ENCODE results near the gene PCDHB13. TPM values are rescaled to one million over a fixed set of nuclear protein-coding genes. Genes with fewer than 3 reads are reported as not detected.
"Not testable (repeated sequence)": the region's sequence is repeated elsewhere in the genome, so short reads cannot be mapped to it uniquely, and the experiment has no call there.

The PCDHB13 gene
- total RNA-seq, 4 donors from 2014 or later = 1.8 to 4.1 (median 2.5) TPM

- H3K4me1 ChIP-seq; H3K36me3 ChIP-seq; in situ Hi-C loops (cut with MboI; ENCODE audit: low pct_ligation_motif_present in 1 of 4, low pct_unique_long_range_greater_than_20kb in 1 of 4, low sequenced_read_pairs in 3 of 4); H3K4me3 ChIP-seq; intact Hi-C loops (cut with DNase I; ENCODE audit: low total_unique reads); H3K27ac ChIP-seq; DNase-seq: not testable (repeated sequence)
- H3K9me3 ChIP-seq = peaks cover 28 to 38% of the 10 kb centered on the region in 2 donors
- H3K27me3 ChIP-seq = peaks cover 18% of the 10 kb centered on the region
- 63% methylated on average over 25 of the region's 32 CpGs; no CpG with 5 or more reads in 1 of the 2 donors for WGBS, 2 donors (ENCODE audit: low coverage in 1 of 2)
Measured at GRCh38 chr5:141179876-141180275, 33.8 kb upstream of the PCDHB13 start.

- Histone ChIP-seq H3K36me3 (no peaks in the 10 kb centered on the region), H3K4me3 (no peak overlapping the region), H3K27me3 (peaks cover 18% of the 10 kb centered on the region), H3K27ac (no peak overlapping the region), H3K4me1 (no peaks in the 10 kb centered on the region), H3K9me3 (peaks cover 25 to 38% of the 10 kb centered on the region in 2 donors)
- intact Hi-C loops (cut with DNase I; ENCODE audit: low total_unique reads) (no loop called here), in situ Hi-C loops (cut with MboI; ENCODE audit: low pct_ligation_motif_present in 1 of 4, low pct_unique_long_range_greater_than_20kb in 1 of 4, low sequenced_read_pairs in 3 of 4) (no loop called here)
- WGBS, 2 donors (ENCODE audit: low coverage in 1 of 2) = 67% methylated on average over 1 of the region's 1 CpG; no CpG with 5 or more reads in 1 of the 2 donors
- no peak for DNase-seq
- TF ChIP-seq POLR2AphosphoS5 (IDR thresholded peaks at IDR 0.05) = no peak
- TF ChIP-seq POLR2A (IDR thresholded peaks at IDR 0.05) = no peak
- TF ChIP-seq CTCF (IDR thresholded peaks at IDR 0.05) = no peak
- no peak for TF ChIP-seq EP300 (IDR thresholded peaks at IDR 0.05; ENCODE audit: low read depth)
Measured at GRCh38 chr5:141180313-141180712, 33.4 kb upstream of the PCDHB13 start.

- peaks cover 23 to 26% of the 10 kb centered on the region in 2 donors for H3K9me3 ChIP-seq
- peaks cover 9% of the 10 kb centered on the region for H3K27me3 ChIP-seq
- in situ Hi-C loops (cut with MboI; ENCODE audit: low pct_ligation_motif_present in 1 of 4, low pct_unique_long_range_greater_than_20kb in 1 of 4, low sequenced_read_pairs in 3 of 4) = no loop called here
Measured at GRCh38 chr5:141182248-141182647, 31.5 kb upstream of the PCDHB13 start, which contains the start of gene PCDHB16. PCDHB16 (plus strand) TSS chr5:141182387; CDS start chr5:141182560, 173 bp downstream.

DNA sequence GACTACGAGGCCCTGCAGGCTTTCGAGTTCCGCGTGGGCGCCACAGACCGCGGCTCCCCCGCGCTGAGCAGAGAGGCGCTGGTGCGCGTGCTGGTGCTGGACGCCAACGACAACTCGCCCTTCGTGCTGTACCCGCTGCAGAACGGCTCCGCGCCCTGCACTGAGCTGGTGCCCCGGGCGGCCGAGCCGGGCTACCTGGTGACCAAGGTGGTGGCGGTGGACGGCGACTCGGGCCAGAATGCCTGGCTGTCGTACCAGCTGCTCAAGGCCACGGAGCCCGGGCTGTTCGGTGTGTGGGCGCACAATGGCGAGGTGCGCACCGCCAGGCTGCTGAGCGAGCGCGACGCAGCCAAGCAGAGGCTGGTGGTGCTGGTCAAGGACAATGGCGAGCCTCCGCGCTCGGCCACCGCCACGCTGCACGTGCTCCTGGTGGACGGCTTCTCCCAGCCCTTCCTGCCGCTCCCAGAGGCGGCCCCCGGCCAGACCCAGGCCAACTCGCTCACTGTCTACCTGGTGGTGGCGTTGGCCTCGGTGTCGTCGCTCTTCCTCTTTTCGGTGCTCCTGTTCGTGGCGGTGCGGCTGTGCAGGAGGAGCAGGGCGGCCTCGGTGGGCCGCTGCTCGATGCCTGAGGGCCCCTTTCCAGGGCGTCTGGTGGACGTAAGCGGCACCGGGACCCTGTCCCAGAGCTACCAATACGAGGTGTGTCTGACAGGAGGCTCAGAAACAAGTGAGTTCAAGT, 29.4 kb upstream of the PCDHB13 start:
- in situ Hi-C loops (cut with MboI; ENCODE audit: low pct_ligation_motif_present in 1 of 4, low pct_unique_long_range_greater_than_20kb in 1 of 4, low sequenced_read_pairs in 3 of 4); DNase-seq; intact Hi-C loops (cut with DNase I; ENCODE audit: low total_unique reads); H3K4me1 ChIP-seq; H3K36me3 ChIP-seq; H3K4me3 ChIP-seq; H3K27ac ChIP-seq; H3K27me3 ChIP-seq: not testable (repeated sequence)
- peaks cover 21 to 23% of the 10 kb centered on the region in 2 donors for H3K9me3 ChIP-seq
- WGBS, 2 donors (ENCODE audit: low coverage in 1 of 2) = 70% methylated on average over 23 of the region's 69 CpGs; no CpG with 5 or more reads in 1 of the 2 donors

More at GRCh38 chr5:141182248-141182647, 31.5 kb upstream of the PCDHB13 start, which contains the start of gene PCDHB16:
- H3K4me3 ChIP-seq = peak within 1 kb of the TSS in 2 of 4 donors; percentile 9 to 14
- H3K27ac ChIP-seq = no peak within 1 kb of the TSS
- intact Hi-C loops (cut with DNase I; ENCODE audit: low total_unique reads) = no loop called here
- TF ChIP-seq POLR2A (IDR thresholded peaks at IDR 0.05) (no peak), EP300 (IDR thresholded peaks at IDR 0.05; ENCODE audit: low read depth) (no peak), POLR2AphosphoS5 (IDR thresholded peaks at IDR 0.05) (no peak), CTCF (IDR thresholded peaks at IDR 0.05) (peak in 1 of 5 experiments; percentile 4)
- 10 to 38% methylated on average over 9 to 13 of the region's 13 CpGs for WGBS, 2 donors (ENCODE audit: low coverage in 1 of 2)
- DNase-seq = no peak
- H3K4me1 ChIP-seq = no peaks in the 10 kb centered on the region
- no peaks in the 10 kb centered on the region for H3K36me3 ChIP-seq

GRCh38 chr5:141186897-141187512, 26.7 kb upstream of the PCDHB13 start, which contains the start of gene PCDHB9:
PCDHB9 (plus strand) TSS chr5:141187161; CDS start chr5:141187319, 158 bp downstream.
- Histone ChIP-seq H3K4me3 (peak within 1 kb of the TSS in 1 of 4 donors; percentile 16), H3K27ac (no peak within 1 kb of the TSS), H3K9me3 (peaks cover 21 to 39% of the 10 kb centered on the region in 2 donors), H3K36me3 (no peaks in the 10 kb centered on the region), H3K4me1 (no peaks in the 10 kb centered on the region), H3K27me3 (peaks cover 4% of the 10 kb centered on the region)
- no peak for DNase-seq
- TF ChIP-seq POLR2A (IDR thresholded peaks at IDR 0.05) (no peak), CTCF (IDR thresholded peaks at IDR 0.05) (peak in 3 of 5 experiments; percentile 12 to 24 (median 18))
- in situ Hi-C loops (cut with MboI; ENCODE audit: low pct_ligation_motif_present in 1 of 4, low pct_unique_long_range_greater_than_20kb in 1 of 4, low sequenced_read_pairs in 3 of 4) (no loop called here), intact Hi-C loops (cut with DNase I; ENCODE audit: low total_unique reads) (no loop called here)
- 27 to 31% methylated on average over 7 to 9 of the region's 9 CpGs for WGBS, 2 donors (ENCODE audit: low coverage in 1 of 2)

- H3K27me3 ChIP-seq; DNase-seq; in situ Hi-C loops (cut with MboI; ENCODE audit: low pct_ligation_motif_present in 1 of 4, low pct_unique_long_range_greater_than_20kb in 1 of 4, low sequenced_read_pairs in 3 of 4); H3K27ac ChIP-seq; H3K4me3 ChIP-seq; H3K4me1 ChIP-seq; H3K36me3 ChIP-seq; intact Hi-C loops (cut with DNase I; ENCODE audit: low total_unique reads): not testable (repeated sequence)
- 68% methylated on average over 19 of the region's 37 CpGs; no CpG with 5 or more reads in 1 of the 2 donors for WGBS, 2 donors (ENCODE audit: low coverage in 1 of 2)
- peaks cover 21 to 41% of the 10 kb centered on the region in 2 donors for H3K9me3 ChIP-seq
Measured at GRCh38 chr5:141188682-141189081, 25.0 kb upstream of the PCDHB13 start.

- DNase-seq; H3K4me3 ChIP-seq; H3K36me3 ChIP-seq; in situ Hi-C loops (cut with MboI; ENCODE audit: low pct_ligation_motif_present in 1 of 4, low pct_unique_long_range_greater_than_20kb in 1 of 4, low sequenced_read_pairs in 3 of 4); intact Hi-C loops (cut with DNase I; ENCODE audit: low total_unique reads); H3K4me1 ChIP-seq; H3K27me3 ChIP-seq; H3K27ac ChIP-seq: not testable (repeated sequence)
- 70% methylated on average over 27 of the region's 35 CpGs; no CpG with 5 or more reads in 1 of the 2 donors for WGBS, 2 donors (ENCODE audit: low coverage in 1 of 2)
- peaks cover 21 to 41% of the 10 kb centered on the region in 2 donors for H3K9me3 ChIP-seq
Measured at GRCh38 chr5:141189131-141189530, 24.6 kb upstream of the PCDHB13 start.

All from transverse colon (tissue), 4 donors.